ENCODE results near the gene LCN15.
"Not testable (repeated sequence)": the region's sequence is repeated elsewhere in the genome, so short reads cannot be mapped to it uniquely, and the experiment has no call there.

Gene LCN15

DNA sequence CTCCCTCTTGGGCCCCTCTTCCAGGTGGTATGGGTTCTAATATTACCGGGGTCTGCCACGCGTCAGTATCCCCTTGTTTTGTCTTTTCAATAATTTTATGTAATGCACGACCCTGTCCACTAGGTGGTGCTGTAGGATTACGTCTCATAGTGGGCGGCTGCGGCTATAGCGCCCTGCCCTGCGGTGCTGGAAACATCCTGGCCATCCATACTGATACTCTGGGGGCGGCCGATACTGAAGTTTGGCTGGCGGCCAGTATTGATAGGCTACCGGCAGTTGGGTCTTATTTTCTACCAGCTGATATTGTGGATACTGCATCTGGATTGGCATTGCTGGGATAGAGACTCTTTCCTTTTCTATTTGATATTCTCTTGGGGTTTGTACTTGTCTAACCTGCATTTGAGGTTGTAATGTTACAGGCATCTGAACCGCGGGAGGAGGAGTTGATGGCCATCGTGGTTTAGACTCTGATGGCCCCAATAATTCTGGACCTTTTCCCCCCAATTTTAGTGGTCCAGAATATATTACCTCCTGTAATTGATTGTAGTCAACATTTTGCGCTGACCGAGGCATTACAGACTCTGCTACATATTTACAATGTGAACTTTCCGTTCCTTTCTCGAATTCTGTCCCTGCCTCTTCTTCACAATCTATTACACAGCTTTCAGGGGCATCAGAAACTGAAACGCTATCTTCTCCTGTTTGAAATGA is 23.5 kb upstream of the LCN15 start:
- peaks cover 12 to 23% of the 10 kb centered on the region in 2 donors for H3K4me1 ChIP-seq (ENCODE audit: control insufficient read depth in 2 of 2, insufficient read depth in 1 of 2, low read depth in 1 of 2, low read length in 2 of 2)
- no peak overlapping the region for H3K4ac ChIP-seq (ENCODE audit: low read length)
- no CpG with 5 or more reads among the region's 21 CpGs for WGBS, 2 donors (ENCODE audit: extremely low coverage in 2 of 2, insufficient read length in 2 of 2, insufficient replicate concordance in 1 of 2)
- H3K23ac ChIP-seq (ENCODE audit: low read depth, low read length, poor library complexity): no peak overlapping the region
- no peak overlapping the region for H2BK15ac ChIP-seq (ENCODE audit: low read length)
- DNase-seq (ENCODE audit: low spot score): peak; percentile 86
- no peak overlapping the region for H3K14ac ChIP-seq (ENCODE audit: low read length)
- no peak overlapping the region for H4K8ac ChIP-seq (ENCODE audit: low read depth, low read length)
- H3K27ac ChIP-seq (replicated peaks; ENCODE audit: low read length): no peak overlapping the region
- peaks cover 4% of the 10 kb centered on the region in 2 donors for H3K36me3 ChIP-seq (replicated peaks in 1 of 2; ENCODE audit: control insufficient read depth in 2 of 2, insufficient read depth in 2 of 2, low read length in 2 of 2)
- no peak overlapping the region for H3K18ac ChIP-seq (ENCODE audit: low read length)
- no peak overlapping the region for H2BK5ac ChIP-seq (ENCODE audit: low read length)
- no peaks in the 10 kb centered on the region for H3K79me1 ChIP-seq (ENCODE audit: low read depth, low read length)
- H2BK120ac ChIP-seq (ENCODE audit: low read depth, low read length): no peak overlapping the region
- H2AFZ ChIP-seq (ENCODE audit: low read length): peak overlapping the region; percentile 59
- H3K4me3 ChIP-seq (ENCODE audit: low read length in 2 of 2): no peak overlapping the region
- H2AK5ac ChIP-seq (ENCODE audit: low read depth, low read length): no peak overlapping the region
- H3K27me3 ChIP-seq (ENCODE audit: control insufficient read depth in 3 of 3, insufficient read depth in 3 of 3, low read depth in 1 of 3, low read length in 3 of 3): peaks cover 0 to 5% (median 0%) of the 10 kb centered on the region in 3 experiments
- no peaks in the 10 kb centered on the region for H3K9me3 ChIP-seq (replicated peaks in 1 of 2; ENCODE audit: control insufficient read depth in 2 of 2, insufficient read depth in 1 of 2, low read depth in 1 of 2, low read length in 2 of 2)
- no peak overlapping the region for H4K91ac ChIP-seq (ENCODE audit: low read depth, low read length, poor library complexity)
- no peak overlapping the region for H3K4me2 ChIP-seq (ENCODE audit: insufficient read depth, low read length, poor library complexity, severe bottlenecking)
- H2BK12ac ChIP-seq (ENCODE audit: low read length): no peak overlapping the region
- H3K9ac ChIP-seq (ENCODE audit: low read depth, low read length, poor library complexity): no peak overlapping the region

DNA sequence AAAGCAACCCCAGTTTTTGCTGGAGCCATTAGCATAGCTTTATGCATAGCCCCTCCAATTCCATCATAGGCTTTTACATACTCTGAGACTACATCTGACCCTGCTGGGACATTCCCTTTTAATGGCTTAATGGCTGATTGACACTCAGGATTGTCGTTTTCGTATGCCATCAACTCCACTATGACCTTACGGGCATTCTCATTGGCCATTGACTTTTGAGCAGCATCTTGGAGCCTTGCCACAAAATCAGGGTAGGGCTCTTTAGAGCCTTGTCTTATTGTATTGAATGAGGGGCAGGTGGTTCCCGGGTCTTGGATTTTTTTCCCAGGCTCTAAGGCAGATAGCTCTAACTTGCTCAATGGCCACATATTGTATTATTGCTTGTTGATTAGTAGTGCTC is 22.7 kb upstream of the LCN15 start:
- H3K27me3 ChIP-seq (ENCODE audit: control insufficient read depth in 3 of 3, insufficient read depth in 3 of 3, low read depth in 1 of 3, low read length in 3 of 3): peaks cover 0 to 14% (median 0%) of the 10 kb centered on the region in 3 experiments
- H3K79me1 ChIP-seq (ENCODE audit: low read depth, low read length); H3K4ac ChIP-seq (ENCODE audit: low read length); H3K36me3 ChIP-seq (replicated peaks in 1 of 2; ENCODE audit: control insufficient read depth in 2 of 2, insufficient read depth in 2 of 2, low read length in 2 of 2); H3K9ac ChIP-seq (ENCODE audit: low read depth, low read length, poor library complexity); H3K4me3 ChIP-seq (ENCODE audit: low read length in 2 of 2); H3K4me2 ChIP-seq (ENCODE audit: insufficient read depth, low read length, poor library complexity, severe bottlenecking); H3K9me3 ChIP-seq (replicated peaks in 1 of 2; ENCODE audit: control insufficient read depth in 2 of 2, insufficient read depth in 1 of 2, low read depth in 1 of 2, low read length in 2 of 2); H4K8ac ChIP-seq (ENCODE audit: low read depth, low read length); H2BK5ac ChIP-seq (ENCODE audit: low read length); H3K14ac ChIP-seq (ENCODE audit: low read length); H2BK12ac ChIP-seq (ENCODE audit: low read length); H3K23ac ChIP-seq (ENCODE audit: low read depth, low read length, poor library complexity); H2AFZ ChIP-seq (ENCODE audit: low read length); H2BK120ac ChIP-seq (ENCODE audit: low read depth, low read length); H3K27ac ChIP-seq (replicated peaks; ENCODE audit: low read length); H2AK5ac ChIP-seq (ENCODE audit: low read depth, low read length); H4K91ac ChIP-seq (ENCODE audit: low read depth, low read length, poor library complexity); H2BK15ac ChIP-seq (ENCODE audit: low read length); DNase-seq (ENCODE audit: low spot score); H3K18ac ChIP-seq (ENCODE audit: low read length): not testable (repeated sequence)
- WGBS, 2 donors (ENCODE audit: extremely low coverage in 2 of 2, insufficient read length in 2 of 2, insufficient replicate concordance in 1 of 2): no CpG with 5 or more reads among the region's 4 CpGs
- peaks cover 9 to 23% of the 10 kb centered on the region in 2 donors for H3K4me1 ChIP-seq (ENCODE audit: control insufficient read depth in 2 of 2, insufficient read depth in 1 of 2, low read depth in 1 of 2, low read length in 2 of 2)

DNA sequence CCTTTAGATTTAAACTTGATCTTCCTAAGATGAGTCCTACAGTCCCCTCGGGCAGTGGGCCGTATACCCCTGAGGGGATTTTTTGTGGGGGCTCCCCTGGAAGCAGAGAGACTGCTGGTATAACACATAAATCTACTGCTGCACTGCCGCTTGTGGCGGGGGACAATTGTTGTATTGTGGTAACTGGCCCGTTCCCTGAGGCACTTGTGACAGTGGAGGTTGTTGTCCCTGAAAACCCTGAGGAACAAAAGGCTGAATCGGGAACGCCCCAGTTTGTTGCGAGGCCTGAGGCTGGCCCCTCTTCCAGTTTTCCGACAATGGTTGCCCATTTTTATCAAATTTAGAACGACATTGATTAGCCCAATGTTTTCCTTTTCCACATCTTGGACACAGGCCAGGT is 22.1 kb upstream of the LCN15 start:
- no CpG with 5 or more reads among the region's 10 CpGs for WGBS, 2 donors (ENCODE audit: extremely low coverage in 2 of 2, insufficient read length in 2 of 2, insufficient replicate concordance in 1 of 2)
- Histone ChIP-seq H3K18ac (ENCODE audit: low read length) (no peak overlapping the region), H2BK5ac (ENCODE audit: low read length) (no peak overlapping the region), H4K8ac (ENCODE audit: low read depth, low read length) (no peak overlapping the region), H4K91ac (ENCODE audit: low read depth, low read length, poor library complexity) (no peak overlapping the region), H3K36me3 (replicated peaks in 1 of 2; ENCODE audit: control insufficient read depth in 2 of 2, insufficient read depth in 2 of 2, low read length in 2 of 2) (no peaks in the 10 kb centered on the region), H3K23ac (ENCODE audit: low read depth, low read length, poor library complexity) (no peak overlapping the region), H2AFZ (ENCODE audit: low read length) (no peak overlapping the region), H2BK15ac (ENCODE audit: low read length) (no peak overlapping the region), H3K79me1 (ENCODE audit: low read depth, low read length) (no peaks in the 10 kb centered on the region), H3K4me3 (ENCODE audit: low read length in 2 of 2) (no peak overlapping the region), H2BK12ac (ENCODE audit: low read length) (no peak overlapping the region), H3K4me2 (ENCODE audit: insufficient read depth, low read length, poor library complexity, severe bottlenecking) (no peak overlapping the region), H3K27ac (replicated peaks; ENCODE audit: low read length) (no peak overlapping the region), H3K9ac (ENCODE audit: low read depth, low read length, poor library complexity) (no peak overlapping the region), H3K4ac (ENCODE audit: low read length) (no peak overlapping the region), H3K27me3 (ENCODE audit: control insufficient read depth in 3 of 3, insufficient read depth in 3 of 3, low read depth in 1 of 3, low read length in 3 of 3) (peaks cover 0 to 18% (median 0%) of the 10 kb centered on the region in 3 experiments), H2BK120ac (ENCODE audit: low read depth, low read length) (no peak overlapping the region), H3K9me3 (replicated peaks in 1 of 2; ENCODE audit: control insufficient read depth in 2 of 2, insufficient read depth in 1 of 2, low read depth in 1 of 2, low read length in 2 of 2) (no peaks in the 10 kb centered on the region), H2AK5ac (ENCODE audit: low read depth, low read length) (no peak overlapping the region), H3K4me1 (ENCODE audit: control insufficient read depth in 2 of 2, insufficient read depth in 1 of 2, low read depth in 1 of 2, low read length in 2 of 2) (peaks cover 9 to 20% of the 10 kb centered on the region in 2 donors), H3K14ac (ENCODE audit: low read length) (no peak overlapping the region)
- no peak for DNase-seq (ENCODE audit: low spot score)

DNA sequence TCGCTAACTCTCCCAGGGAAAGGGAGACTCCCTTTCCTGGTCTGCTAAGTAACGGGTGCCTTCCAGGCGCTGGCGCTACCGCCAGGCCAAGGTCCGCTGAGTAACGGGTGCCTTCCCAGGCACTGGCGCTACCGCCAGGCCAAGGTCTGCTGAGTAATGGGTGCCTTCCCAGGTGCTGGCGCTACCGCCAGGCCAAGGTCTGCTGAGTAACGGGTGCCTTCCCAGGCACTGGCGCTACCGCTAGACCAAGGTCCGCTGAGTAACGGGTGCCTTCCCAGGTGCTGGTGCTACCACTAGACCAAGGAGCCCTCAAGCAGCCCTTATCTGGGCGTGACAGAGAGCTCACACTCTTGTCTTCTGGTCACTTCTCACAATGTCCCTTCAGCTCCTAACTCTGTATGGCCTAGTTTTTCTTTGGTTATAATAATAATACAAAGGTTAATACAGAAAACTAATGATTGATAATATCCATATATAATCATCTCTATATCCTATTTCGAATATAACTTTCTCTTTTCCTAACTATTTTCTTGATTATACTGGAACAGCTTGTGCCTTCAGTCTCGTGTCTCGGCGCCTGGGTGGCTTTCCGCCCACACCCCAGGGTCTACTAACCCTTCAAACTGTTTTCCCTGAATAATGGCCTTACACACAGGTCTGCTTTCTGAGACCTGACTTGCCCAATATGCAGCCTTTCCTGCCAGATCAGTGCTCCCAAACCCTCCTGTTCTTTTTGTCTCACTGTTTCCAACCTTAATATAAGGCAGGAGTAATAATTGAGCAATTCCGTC is 21.4 kb upstream of the LCN15 start:
- not testable (repeated sequence) for H3K79me1 ChIP-seq (ENCODE audit: low read depth, low read length); H3K4me2 ChIP-seq (ENCODE audit: insufficient read depth, low read length, poor library complexity, severe bottlenecking); H3K23ac ChIP-seq (ENCODE audit: low read depth, low read length, poor library complexity); H2AK5ac ChIP-seq (ENCODE audit: low read depth, low read length); H2BK15ac ChIP-seq (ENCODE audit: low read length); DNase-seq (ENCODE audit: low spot score); H2BK5ac ChIP-seq (ENCODE audit: low read length); H3K4me3 ChIP-seq (ENCODE audit: low read length in 2 of 2); H3K4ac ChIP-seq (ENCODE audit: low read length); H2BK120ac ChIP-seq (ENCODE audit: low read depth, low read length); H4K91ac ChIP-seq (ENCODE audit: low read depth, low read length, poor library complexity); H3K36me3 ChIP-seq (replicated peaks in 1 of 2; ENCODE audit: control insufficient read depth in 2 of 2, insufficient read depth in 2 of 2, low read length in 2 of 2); H3K14ac ChIP-seq (ENCODE audit: low read length); H2BK12ac ChIP-seq (ENCODE audit: low read length); H2AFZ ChIP-seq (ENCODE audit: low read length); H3K9me3 ChIP-seq (replicated peaks in 1 of 2; ENCODE audit: control insufficient read depth in 2 of 2, insufficient read depth in 1 of 2, low read depth in 1 of 2, low read length in 2 of 2); H3K9ac ChIP-seq (ENCODE audit: low read depth, low read length, poor library complexity); H3K18ac ChIP-seq (ENCODE audit: low read length); H3K27ac ChIP-seq (replicated peaks; ENCODE audit: low read length); H4K8ac ChIP-seq (ENCODE audit: low read depth, low read length)
- no CpG with 5 or more reads among the region's 23 CpGs for WGBS, 2 donors (ENCODE audit: extremely low coverage in 2 of 2, insufficient read length in 2 of 2, insufficient replicate concordance in 1 of 2)
- Histone ChIP-seq H3K4me1 (ENCODE audit: control insufficient read depth in 2 of 2, insufficient read depth in 1 of 2, low read depth in 1 of 2, low read length in 2 of 2) (peaks cover 9 to 19% of the 10 kb centered on the region in 2 donors), H3K27me3 (ENCODE audit: control insufficient read depth in 3 of 3, insufficient read depth in 3 of 3, low read depth in 1 of 3, low read length in 3 of 3) (peaks cover 0 to 22% (median 0%) of the 10 kb centered on the region in 3 experiments)

Data from neuronal stem cell (in vitro differentiated cells).